CD4-positive, alpha-beta T cell treated with Interleukin-10 for 1 hour (primary cell): ENCODE data around the gene EFHD1.
"Not testable (repeated sequence)": the region's sequence is repeated elsewhere in the genome, so short reads cannot be mapped to it uniquely, and the experiment has no call there.

Experiments
- DNase-seq: peaks from one replicate; pipeline ENCODE4 v3.0.0-alpha.2; 2020

The EFHD1 gene

DNA sequence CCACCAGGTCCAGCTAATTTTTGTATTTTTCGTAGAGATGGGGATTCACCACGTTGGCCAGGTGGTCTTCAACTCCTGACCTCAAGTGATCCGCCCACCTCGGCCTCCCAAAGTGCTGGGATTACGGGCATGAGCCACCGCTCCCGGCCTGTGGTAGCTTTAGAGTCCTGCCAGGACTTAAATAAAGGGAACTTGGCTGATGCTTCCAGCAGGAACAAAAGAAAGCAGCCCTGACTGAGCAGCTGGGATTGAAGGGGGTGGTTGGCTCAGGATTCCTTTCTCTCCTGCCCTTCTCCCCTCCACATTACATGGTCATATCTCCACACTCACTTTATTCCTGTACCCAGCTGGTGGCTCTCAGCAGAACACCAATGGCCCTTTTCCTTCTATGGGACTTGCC is 20.0 kb downstream of the EFHD1 start:
- no peak for DNase-seq

DNA sequence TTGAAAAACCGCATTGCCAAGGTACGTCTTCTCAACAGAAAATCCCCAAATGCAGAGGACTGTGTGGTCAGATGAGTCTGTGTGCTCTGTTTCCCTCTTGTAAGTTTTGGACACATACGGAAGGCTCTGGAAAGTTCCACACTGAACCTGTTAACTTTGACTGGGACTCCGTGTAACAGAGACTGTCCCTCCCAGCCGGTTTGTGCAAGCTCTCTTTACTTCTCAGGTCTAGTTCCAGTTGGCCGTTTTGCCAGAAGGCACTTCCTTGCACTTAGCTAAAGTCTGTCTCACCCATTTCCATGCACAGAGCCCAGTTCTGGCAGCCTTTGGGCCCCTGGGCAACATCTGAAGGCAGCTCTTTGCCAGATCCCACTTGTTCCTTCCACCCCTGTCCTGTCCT is 22.0 kb downstream of the EFHD1 start:
- no peak for DNase-seq

- DNase-seq: no peak
These were observed 24.9 kb downstream of the EFHD1 start for GRCh38 chr2:232658217-232658785.

DNA sequence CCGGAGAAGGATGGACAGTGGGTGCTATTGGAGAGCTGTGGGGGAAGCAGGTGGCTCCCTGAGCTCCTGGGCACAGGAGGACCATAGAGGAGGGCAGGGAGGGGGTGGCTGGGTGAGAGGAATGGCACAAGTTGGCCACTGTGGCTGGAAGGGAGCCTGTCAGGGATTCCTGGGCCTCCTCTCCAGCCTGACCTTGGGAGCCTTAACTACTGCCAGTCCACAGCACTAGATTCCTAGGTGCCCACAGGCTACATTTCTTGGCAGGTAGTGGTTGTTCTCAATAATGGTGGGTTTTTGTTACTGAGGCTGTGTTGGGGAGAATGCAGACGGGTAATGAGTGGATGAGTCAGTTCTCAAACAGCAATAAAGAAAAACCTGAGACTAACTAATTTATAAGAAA is 26.0 kb downstream of the EFHD1 start:
- no peak for DNase-seq

GRCh38 chr2:232662486-232663260 is 29.3 kb downstream of the EFHD1 start:
- no peak for DNase-seq

- no peak for DNase-seq
These were observed 32.8 kb downstream of the EFHD1 start for GRCh38 chr2:232666051-232666805.

DNA sequence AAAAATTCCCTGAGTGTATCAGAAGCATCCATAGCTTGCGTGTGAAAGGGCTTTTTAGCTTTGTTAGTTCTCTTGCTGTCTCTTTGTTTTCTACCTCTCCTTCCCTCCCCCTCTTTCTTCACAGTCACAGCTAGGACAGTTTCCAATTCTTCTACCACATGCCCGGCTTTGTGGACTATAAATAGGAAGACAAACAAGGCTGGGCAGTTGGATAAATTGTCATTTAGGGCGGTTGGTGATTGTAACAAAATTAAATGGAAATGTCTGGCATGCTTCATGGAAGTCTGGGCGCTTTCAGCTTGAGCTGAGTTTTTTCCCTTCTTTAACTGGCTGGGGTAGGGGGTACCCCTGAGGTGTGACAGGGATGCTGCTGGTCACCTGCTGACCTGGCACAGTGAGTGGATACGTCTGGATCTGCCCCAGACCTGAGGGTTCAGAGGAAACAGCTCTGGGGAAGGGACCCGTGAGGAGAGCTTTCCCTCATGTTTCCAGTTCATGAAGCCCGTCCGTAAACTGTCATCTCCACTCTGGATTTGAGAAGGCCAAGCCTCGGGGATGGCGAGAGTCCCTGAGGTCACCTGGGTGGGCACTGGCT is 34.7 kb downstream of the EFHD1 start:
- DNase-seq: no peak

- DNase-seq: no peak
These were observed 35.5 kb downstream of the EFHD1 start for GRCh38 chr2:232668805-232669444.

- DNase-seq: no peak
These were observed 39.2 kb downstream of the EFHD1 start for GRCh38 chr2:232672588-232672987.

GRCh38 chr2:232674491-232674890 is 41.1 kb downstream of the EFHD1 start:
- no peak for DNase-seq

- DNase-seq: no peak
These were observed 42.0 kb downstream of the EFHD1 start for GRCh38 chr2:232675381-232675780.

DNA sequence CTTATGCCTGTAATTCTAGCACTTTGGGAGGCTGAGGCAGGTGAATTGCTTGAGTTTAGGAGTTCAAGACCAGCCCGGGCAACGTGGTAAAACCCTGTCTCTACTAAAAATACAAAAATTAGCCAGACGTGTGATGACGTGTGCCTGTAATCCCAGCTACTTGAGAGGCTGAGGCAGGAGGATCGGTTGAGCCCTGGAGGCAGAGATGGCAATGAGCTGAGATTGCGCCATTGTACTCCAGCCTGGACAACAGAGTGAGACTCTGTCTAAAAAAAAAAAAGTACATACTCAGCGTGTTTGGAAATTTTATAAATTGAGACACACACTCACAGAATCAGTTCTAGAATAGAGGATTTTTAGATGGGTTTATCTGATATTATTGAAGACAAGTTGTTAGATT is 46.6 kb downstream of the EFHD1 start:
- no peak for DNase-seq

DNA sequence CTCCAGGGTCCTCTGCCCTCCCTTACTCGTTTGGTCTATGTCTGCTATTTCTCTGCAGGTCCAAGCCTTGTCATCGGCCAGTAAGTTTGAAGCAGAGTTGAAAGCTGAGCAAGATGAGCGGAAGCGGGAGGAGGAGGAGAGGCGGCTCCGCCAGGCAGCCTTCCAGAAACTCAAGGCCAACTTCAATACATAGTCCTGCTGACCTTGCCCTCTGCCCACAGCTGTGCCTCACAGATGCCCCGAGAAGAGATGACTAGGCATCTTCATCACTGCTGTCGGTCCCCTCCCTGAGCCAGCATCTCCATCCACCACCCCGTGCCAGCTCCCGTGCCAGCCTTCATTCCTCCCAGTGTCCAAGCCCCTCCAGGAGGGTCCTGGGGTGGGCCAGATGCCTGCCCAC is 48.1 kb downstream of the EFHD1 start:
- no peak for DNase-seq

GRCh38 chr2:232683368-232683767 is 50.0 kb downstream of the EFHD1 start:
- DNase-seq: no peak

GRCh38 chr2:232685391-232685790 is 52.0 kb downstream of the EFHD1 start:
- DNase-seq: not testable (repeated sequence)

DNA sequence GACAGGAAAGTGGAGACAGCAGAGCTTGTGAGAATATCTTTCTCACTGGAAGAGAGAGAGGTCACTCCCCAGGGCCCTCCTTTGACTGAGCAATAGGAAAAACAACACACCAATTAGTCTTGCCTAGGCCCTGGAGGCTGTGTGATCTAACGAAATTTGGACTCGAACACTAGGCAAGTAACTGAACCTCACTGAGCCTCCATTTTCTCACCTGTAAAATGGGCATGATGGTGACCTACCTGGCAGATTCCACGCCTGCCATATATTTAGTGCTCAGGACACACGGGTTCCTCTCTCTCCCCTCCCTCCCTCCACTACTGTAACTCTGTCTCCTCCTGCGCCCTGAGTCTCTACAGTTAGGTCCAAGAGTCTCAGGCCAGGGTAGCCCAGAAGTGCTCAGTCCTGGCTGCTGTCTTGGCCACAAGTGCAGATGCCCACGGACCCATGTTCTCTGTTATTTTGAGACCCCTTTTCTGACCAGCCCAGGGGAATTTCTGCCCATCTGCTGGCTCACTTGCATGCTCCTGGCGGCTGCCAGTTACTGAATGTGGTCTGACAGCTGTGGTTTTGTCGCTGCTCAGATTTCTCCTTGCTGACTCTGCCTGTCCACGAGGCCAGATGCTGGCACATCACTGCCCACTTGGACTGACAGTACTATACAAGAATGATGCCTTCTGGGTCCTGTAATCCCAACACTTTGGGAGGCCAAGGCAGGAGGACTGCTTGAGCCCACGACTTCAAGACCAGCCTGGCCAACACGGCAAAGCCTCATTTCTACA is 54.2 kb downstream of the EFHD1 start:
- DNase-seq: no peak

GRCh38 chr2:232688201-232688600 is 54.8 kb downstream of the EFHD1 start:
- no peak for DNase-seq

- no peak for DNase-seq
These were observed 55.9 kb downstream of the EFHD1 start for GRCh38 chr2:232689152-232689910.

GRCh38 chr2:232691117-232691516 is 57.7 kb downstream of the EFHD1 start:
- not testable (repeated sequence) for DNase-seq

GRCh38 chr2:232693344-232693743 is 59.9 kb downstream of the EFHD1 start:
- DNase-seq: no peak

GRCh38 chr2:232696609-232697058 is 63.2 kb downstream of the EFHD1 start:
- DNase-seq: peak; percentile 4
